Vagina (tissue), 2 donors: Measurements from ENCODE around the gene CFL2.

ENCODE experiments used
- POLR2A ChIP-seq, 2 donors: fragments of 450-650 bp; IDR thresholded peaks; one replicate each; pipeline ENCODE4 v1.6.1; 2017; ENCODE audit warnings: antibody characterized with exemption in 2 of 2, mild to moderate bottlenecking in 2 of 2, moderate library complexity in 2 of 2
- TF ChIP-seq, protein P1 (sequence below), 3 experiments: fragments of 450-650 bp in 2 of 3; fragments of 200-600 bp in 1 of 3; sonication (generic) in 1 of 3; IDR thresholded peaks; one replicate each; pipeline ENCODE4 v1.5.1; 2017 to 2019; ENCODE audit warnings: antibody characterized with exemption in 3 of 3, mild to moderate bottlenecking in 2 of 3, moderate library complexity in 2 of 3

GRCh38 chr14:34722723-34723545, 8.5 kb upstream of the CFL2 start:
- TF ChIP-seq, protein P1, sequence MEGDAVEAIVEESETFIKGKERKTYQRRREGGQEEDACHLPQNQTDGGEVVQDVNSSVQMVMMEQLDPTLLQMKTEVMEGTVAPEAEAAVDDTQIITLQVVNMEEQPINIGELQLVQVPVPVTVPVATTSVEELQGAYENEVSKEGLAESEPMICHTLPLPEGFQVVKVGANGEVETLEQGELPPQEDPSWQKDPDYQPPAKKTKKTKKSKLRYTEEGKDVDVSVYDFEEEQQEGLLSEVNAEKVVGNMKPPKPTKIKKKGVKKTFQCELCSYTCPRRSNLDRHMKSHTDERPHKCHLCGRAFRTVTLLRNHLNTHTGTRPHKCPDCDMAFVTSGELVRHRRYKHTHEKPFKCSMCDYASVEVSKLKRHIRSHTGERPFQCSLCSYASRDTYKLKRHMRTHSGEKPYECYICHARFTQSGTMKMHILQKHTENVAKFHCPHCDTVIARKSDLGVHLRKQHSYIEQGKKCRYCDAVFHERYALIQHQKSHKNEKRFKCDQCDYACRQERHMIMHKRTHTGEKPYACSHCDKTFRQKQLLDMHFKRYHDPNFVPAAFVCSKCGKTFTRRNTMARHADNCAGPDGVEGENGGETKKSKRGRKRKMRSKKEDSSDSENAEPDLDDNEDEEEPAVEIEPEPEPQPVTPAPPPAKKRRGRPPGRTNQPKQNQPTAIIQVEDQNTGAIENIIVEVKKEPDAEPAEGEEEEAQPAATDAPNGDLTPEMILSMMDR (IDR thresholded peaks at IDR 0.05): peak; percentile 66 to 87 (median 82)
- no peak for TF ChIP-seq POLR2A (IDR thresholded peaks at IDR 0.05)
